Measurements from ENCODE around the gene MIER2.

Gene MIER2

GRCh38 chr19:335486-336066, 9.0 kb downstream of the MIER2 start:
- DNase-seq = no peak

GRCh38 chr19:335072-335471, 9.5 kb downstream of the MIER2 start:
- DNase-seq = no peak

GRCh38 chr19:334296-335071, 10.1 kb downstream of the MIER2 start:
- no peak for DNase-seq

GRCh38 chr19:330503-330902, 14.1 kb downstream of the MIER2 start:
- no peak for DNase-seq

GRCh38 chr19:329876-330275, 14.7 kb downstream of the MIER2 start:
- no peak for DNase-seq

GRCh38 chr19:328025-328505, 16.5 kb downstream of the MIER2 start:
- DNase-seq = no peak

GRCh38 chr19:327291-328024, 17.1 kb downstream of the MIER2 start:
- no peak for DNase-seq

- DNase-seq = no peak
Measured at GRCh38 chr19:326871-327270, 17.7 kb downstream of the MIER2 start.

- no peak for DNase-seq
Measured at GRCh38 chr19:325937-326565, 18.5 kb downstream of the MIER2 start.

GRCh38 chr19:325173-325936, 19.2 kb downstream of the MIER2 start:
- no peak for DNase-seq

- DNase-seq = no peak
Measured at GRCh38 chr19:324716-325115, 19.9 kb downstream of the MIER2 start.

GRCh38 chr19:322616-323015, 22.0 kb downstream of the MIER2 start:
- DNase-seq = no peak

GRCh38 chr19:318509-318774, 26.2 kb downstream of the MIER2 start:
- no peak for DNase-seq

GRCh38 chr19:317710-318508, 26.7 kb downstream of the MIER2 start:
- no peak for DNase-seq

GRCh38 chr19:315811-316210, 28.8 kb downstream of the MIER2 start:
- no peak for DNase-seq

- DNase-seq = no peak
Measured at GRCh38 chr19:313988-314815, 30.4 kb downstream of the MIER2 start.

GRCh38 chr19:313169-313987, 31.2 kb downstream of the MIER2 start:
- no peak for DNase-seq

GRCh38 chr19:311813-312261, 32.8 kb downstream of the MIER2 start:
- DNase-seq = no peak

All from hypothalamus (tissue), 51 donors.